Esophagus (tissue), 2 donors: ENCODE measurements around the gene TMEM151A. TPM values are rescaled to one million over a fixed set of nuclear protein-coding genes. Genes with fewer than 3 reads are reported as not detected.

Experiments
- H3K27ac ChIP-seq, 2 donors: one replicate each; pipeline ENCODE4 v1.5.1; 2013; ENCODE audit warnings: low read depth in 2 of 2, mild to moderate bottlenecking in 2 of 2, inconsistent platforms in 1 of 2, low read length in 1 of 2, moderate library complexity in 1 of 2
- H3K27me3 ChIP-seq, 2 donors: one replicate each; pipeline ENCODE4 v1.6.1; 2013; ENCODE audit warnings: low read length in 2 of 2, control low read depth in 1 of 2, mild to moderate bottlenecking in 1 of 2; ENCODE audit not compliant: insufficient read depth in 2 of 2, control insufficient read depth in 1 of 2
- H3K36me3 ChIP-seq, 2 donors: one replicate each; pipeline ENCODE4 v1.6.1; 2013; ENCODE audit warnings: low read length in 1 of 2; ENCODE audit not compliant: control insufficient read depth in 2 of 2, insufficient read depth in 2 of 2
- H3K4me1 ChIP-seq, 2 donors: one replicate each; pipeline ENCODE4 v1.6.1; 2013; ENCODE audit warnings: low read length in 1 of 2; ENCODE audit not compliant: control insufficient read depth in 2 of 2, insufficient read depth in 2 of 2
- H3K4me3 ChIP-seq, 2 donors: one replicate each; pipeline ENCODE4 v1.5.1; 2013; ENCODE audit warnings: low read length in 2 of 2, mild to moderate bottlenecking in 2 of 2, low read depth in 1 of 2, moderate library complexity in 1 of 2
- H3K9me3 ChIP-seq, 2 donors: one replicate each; pipeline ENCODE4 v1.6.1; 2013; ENCODE audit warnings: mild to moderate bottlenecking in 2 of 2, low read depth in 1 of 2, low read length in 1 of 2, moderate library complexity in 1 of 2; ENCODE audit not compliant: control insufficient read depth in 2 of 2, insufficient read depth in 1 of 2
- WGBS, 2 donors: extraction: QIAGEN DNeasy Blood & Tissue Kit; methylation state at CpG; one replicate each; pipeline ENCODE4 v1.1.7; 2013; 5-methylcytosine and 5-hydroxymethylcytosine counted together
- polyA plus RNA-seq, 2 donors: library from polyadenylated mRNA; stranded (reverse); fragments of 200-250 nt; gene quantifications; one replicate each; pipeline ENCODE4 v1.2.3, GENCODE V29; 2013
- donor health status: healthy with polysubstance abuse.
- donor health status: Bipolar disorder and iron deficiency.

The TMEM151A gene
- polyA plus RNA-seq, 2 donors: 0.01 to 0.04 TPM

- Histone ChIP-seq H3K4me1 (peaks cover 8 to 19% of the 10 kb centered on the region in 2 donors), H3K4me3 (peak overlapping the region; percentile 42 to 48), H3K9me3 (no peaks in the 10 kb centered on the region), H3K27ac (peak overlapping the region; percentile 84 to 96), H3K27me3 (no peaks in the 10 kb centered on the region), H3K36me3 (no peaks in the 10 kb centered on the region)
- WGBS, 2 donors: 2% methylated on average over 51 to 52 of the region's 52 CpGs
Measured at GRCh38 chr11:66312549-66313320, 21.0 kb downstream of the TMEM151A start.

- no peaks in the 10 kb centered on the region for H3K9me3 ChIP-seq
- 42 to 49% methylated on average over 38 of the region's 38 CpGs for whole genome bisulfite sequencing, 2 donors
- peak overlapping the region; percentile 84 to 89 for H3K27ac ChIP-seq
- H3K27me3 ChIP-seq: no peaks in the 10 kb centered on the region
- peaks cover 9 to 24% of the 10 kb centered on the region in 2 donors for H3K4me1 ChIP-seq
- H3K4me3 ChIP-seq: peak overlapping the region; percentile 13 to 21
- H3K36me3 ChIP-seq: no peaks in the 10 kb centered on the region
Measured at GRCh38 chr11:66313321-66314185, 21.9 kb downstream of the TMEM151A start.

- 74% methylated on average over 1 of the region's 1 CpG for WGBS, 2 donors
- Histone ChIP-seq H3K36me3 (no peaks in the 10 kb centered on the region), H3K27ac (peak overlapping the region in 1 of 2 donors; percentile 89), H3K27me3 (no peaks in the 10 kb centered on the region), H3K4me1 (peaks cover 9 to 26% of the 10 kb centered on the region in 2 donors), H3K9me3 (no peaks in the 10 kb centered on the region), H3K4me3 (no peak overlapping the region)
Measured at GRCh38 chr11:66314186-66314501, 22.4 kb downstream of the TMEM151A start.

- Histone ChIP-seq H3K27ac (peak overlapping the region in 1 of 2 donors; percentile 89), H3K4me1 (peaks cover 9 to 26% of the 10 kb centered on the region in 2 donors), H3K36me3 (no peaks in the 10 kb centered on the region), H3K9me3 (no peaks in the 10 kb centered on the region), H3K27me3 (no peaks in the 10 kb centered on the region), H3K4me3 (peak overlapping the region in 1 of 2 donors; percentile 33)
- 78 to 79% methylated on average over 17 of the region's 17 CpGs for WGBS, 2 donors
Measured at GRCh38 chr11:66314561-66315497, 23.1 kb downstream of the TMEM151A start.

GRCh38 chr11:66315498-66315885 is 23.8 kb downstream of the TMEM151A start:
- 78 to 87% methylated on average over 10 to 14 of the region's 14 CpGs for WGBS, 2 donors
- Histone ChIP-seq H3K27ac (peak overlapping the region in 1 of 2 donors; percentile 8), H3K4me3 (peak overlapping the region in 1 of 2 donors; percentile 33), H3K36me3 (no peaks in the 10 kb centered on the region), H3K27me3 (no peaks in the 10 kb centered on the region), H3K9me3 (no peaks in the 10 kb centered on the region), H3K4me1 (peaks cover 9 to 26% of the 10 kb centered on the region in 2 donors)

GRCh38 chr11:66315921-66316811 is 24.5 kb downstream of the TMEM151A start:
- peak overlapping the region; percentile 37 to 74 for H3K27ac ChIP-seq
- H3K36me3 ChIP-seq: no peaks in the 10 kb centered on the region
- H3K4me3 ChIP-seq: peak overlapping the region; percentile 11 to 33
- peaks cover 9 to 26% of the 10 kb centered on the region in 2 donors for H3K4me1 ChIP-seq
- no peaks in the 10 kb centered on the region for H3K9me3 ChIP-seq
- no peaks in the 10 kb centered on the region for H3K27me3 ChIP-seq
- WGBS, 2 donors: 42 to 57% methylated on average over 52 of the region's 52 CpGs

GRCh38 chr11:66316849-66317251 is 25.2 kb downstream of the TMEM151A start, which contains the start of gene CD248:
TSS of gene CD248 (minus strand) at chr11:66317044. CDS start at chr11:66317027, 17 bp downstream.
- 22% methylated on average over 22 to 29 of the region's 29 CpGs for WGBS, 2 donors

GRCh38 chr11:66317322-66317722 is 25.6 kb downstream of the TMEM151A start:
- H3K36me3 ChIP-seq: no peaks in the 10 kb centered on the region
- no peaks in the 10 kb centered on the region for H3K9me3 ChIP-seq
- WGBS, 2 donors: 27 to 28% methylated on average over 14 of the region's 14 CpGs
- peaks cover 9 to 26% of the 10 kb centered on the region in 2 donors for H3K4me1 ChIP-seq
- H3K27me3 ChIP-seq: no peaks in the 10 kb centered on the region
- H3K27ac ChIP-seq: peak overlapping the region; percentile 74 to 84
- no peak overlapping the region for H3K4me3 ChIP-seq

More at GRCh38 chr11:66316849-66317251, 25.2 kb downstream of the TMEM151A start, which contains the start of gene CD248:
- no peaks in the 10 kb centered on the region for H3K36me3 ChIP-seq
- H3K4me3 ChIP-seq: peak within 1 kb of the TSS; percentile 11 to 33
- H3K27ac ChIP-seq: peak within 1 kb of the TSS; percentile 74 to 84
- H3K27me3 ChIP-seq: no peaks in the 10 kb centered on the region
- no peaks in the 10 kb centered on the region for H3K9me3 ChIP-seq
- H3K4me1 ChIP-seq: peaks cover 9 to 26% of the 10 kb centered on the region in 2 donors
